ENCODE measurements around the gene SPPL3. TPM values are rescaled to one million over a fixed set of nuclear protein-coding genes. Genes with fewer than 3 reads are reported as not detected.

The SPPL3 gene
- polyA plus RNA-seq, 1 of the 3 experiments (the other 2 are of a cell fraction) = 18.8 TPM

GRCh38 chr12:120720987-120721801 lies 183.0 kb downstream of the SPPL3 start:
- H3K27ac ChIP-seq (ENCODE audit: low read depth in 2 of 2, low read length in 1 of 2) = peak overlapping the region; percentile 50 to 73
- no peak overlapping the region for H3K9ac ChIP-seq
- no peaks in the 10 kb centered on the region for H3K9me2 ChIP-seq
- no peaks in the 10 kb centered on the region for H3K9me3 ChIP-seq
- H2AFZ ChIP-seq (ENCODE audit: low read depth) = no peak overlapping the region
- H3K4me1 ChIP-seq (ENCODE audit: control insufficient read depth in 1 of 2, insufficient read depth in 2 of 2, low read depth in 1 of 2, low read length in 1 of 2) = peaks cover 5 to 36% of the 10 kb centered on the region in 2 experiments; a peak in 3 of 4 replicates
- no peaks in the 10 kb centered on the region for H3F3A ChIP-seq (replicated peaks; ENCODE audit: insufficient read depth)
- POLR2A ChIA-PET = interaction anchor here (2.2 kb wide), 1 partner anchor 10 kb away, joined by 8 read pairs; no protein-coding TSS in a partner anchor
- no peak overlapping the region for H3K4me2 ChIP-seq
- H3K36me3 ChIP-seq (replicated peaks in 1 of 2; ENCODE audit: control insufficient read depth in 1 of 2, insufficient read depth in 2 of 2, low read length in 1 of 2) = peaks cover 47 to 67% of the 10 kb centered on the region in 2 experiments
- TF ChIP-seq, protein P1, sequence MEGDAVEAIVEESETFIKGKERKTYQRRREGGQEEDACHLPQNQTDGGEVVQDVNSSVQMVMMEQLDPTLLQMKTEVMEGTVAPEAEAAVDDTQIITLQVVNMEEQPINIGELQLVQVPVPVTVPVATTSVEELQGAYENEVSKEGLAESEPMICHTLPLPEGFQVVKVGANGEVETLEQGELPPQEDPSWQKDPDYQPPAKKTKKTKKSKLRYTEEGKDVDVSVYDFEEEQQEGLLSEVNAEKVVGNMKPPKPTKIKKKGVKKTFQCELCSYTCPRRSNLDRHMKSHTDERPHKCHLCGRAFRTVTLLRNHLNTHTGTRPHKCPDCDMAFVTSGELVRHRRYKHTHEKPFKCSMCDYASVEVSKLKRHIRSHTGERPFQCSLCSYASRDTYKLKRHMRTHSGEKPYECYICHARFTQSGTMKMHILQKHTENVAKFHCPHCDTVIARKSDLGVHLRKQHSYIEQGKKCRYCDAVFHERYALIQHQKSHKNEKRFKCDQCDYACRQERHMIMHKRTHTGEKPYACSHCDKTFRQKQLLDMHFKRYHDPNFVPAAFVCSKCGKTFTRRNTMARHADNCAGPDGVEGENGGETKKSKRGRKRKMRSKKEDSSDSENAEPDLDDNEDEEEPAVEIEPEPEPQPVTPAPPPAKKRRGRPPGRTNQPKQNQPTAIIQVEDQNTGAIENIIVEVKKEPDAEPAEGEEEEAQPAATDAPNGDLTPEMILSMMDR (IDR thresholded peaks at IDR 0.05) = no peak
- TF ChIP-seq POLR2AphosphoS5 (IDR thresholded peaks at IDR 0.05; ENCODE audit: low read depth, low read length) (no peak), MEF2A (IDR thresholded peaks at IDR 0.05; ENCODE audit: borderline replicate concordance, low read depth) (no peak), RAD21 (IDR thresholded peaks at IDR 0.05; ENCODE audit: low read length) (no peak), RXRA (IDR thresholded peaks at IDR 0.05; ENCODE audit: borderline replicate concordance, low read depth) (no peak), NRF1 (IDR thresholded peaks at IDR 0.05; ENCODE audit: low read depth, low read length) (no peak), PBX3 (IDR thresholded peaks at IDR 0.05) (no peak), MXI1 (IDR thresholded peaks at IDR 0.05; ENCODE audit: low read depth, low read length) (no peak), SIN3A (IDR thresholded peaks at IDR 0.05; ENCODE audit: borderline replicate concordance, low read depth, low read length) (no peak), JUND (IDR thresholded peaks at IDR 0.05) (no peak), RFX5 (IDR thresholded peaks at IDR 0.05; ENCODE audit: low read length) (no peak), EP300 (IDR thresholded peaks at IDR 0.05; ENCODE audit: borderline replicate concordance in 1 of 2, low read depth in 1 of 2, low read length in 1 of 2) (no peak), RCOR1 (IDR thresholded peaks at IDR 0.05; ENCODE audit: low read length) (no peak)
- TF ChIP-seq, protein P2, sequence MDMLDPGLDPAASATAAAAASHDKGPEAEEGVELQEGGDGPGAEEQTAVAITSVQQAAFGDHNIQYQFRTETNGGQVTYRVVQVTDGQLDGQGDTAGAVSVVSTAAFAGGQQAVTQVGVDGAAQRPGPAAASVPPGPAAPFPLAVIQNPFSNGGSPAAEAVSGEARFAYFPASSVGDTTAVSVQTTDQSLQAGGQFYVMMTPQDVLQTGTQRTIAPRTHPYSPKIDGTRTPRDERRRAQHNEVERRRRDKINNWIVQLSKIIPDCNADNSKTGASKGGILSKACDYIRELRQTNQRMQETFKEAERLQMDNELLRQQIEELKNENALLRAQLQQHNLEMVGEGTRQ (IDR thresholded peaks at IDR 0.05; ENCODE audit: borderline replicate concordance, low read depth, low read length) = no peak
- H3K27me3 ChIP-seq (ENCODE audit: insufficient read depth) = no peaks in the 10 kb centered on the region
- no peak for DNase-seq
- CTCF ChIA-PET = interaction anchor here (0.8 to 3.3 kb wide), 7 partner anchors 9 to 250 kb away, joined by 3 to 36 read pairs (median 6); no protein-coding TSS in a partner anchor
- no peaks in the 10 kb centered on the region for H3K79me2 ChIP-seq (ENCODE audit: insufficient read depth)
- 80% methylated on average over 7 of the region's 10 CpGs for WGBS (ENCODE audit: low lambda C conversion rate)
- no peaks in the 10 kb centered on the region for H4K20me1 ChIP-seq (ENCODE audit: insufficient read depth)
- no peak overlapping the region for H3K4me3 ChIP-seq (ENCODE audit: low read depth in 2 of 2, low read length in 1 of 2)
